Mesendoderm (in vitro differentiated cells): ENCODE data around the gene PTGFRN. TPM values are rescaled to one million over a fixed set of nuclear protein-coding genes. Genes with fewer than 3 reads are reported as not detected.
"Not testable (repeated sequence)": the region's sequence is repeated elsewhere in the genome, so short reads cannot be mapped to it uniquely, and the experiment has no call there.

Experiments
- DNase-seq: peaks from one replicate; pipeline ENCODE4 v3.0.0; 2013
- H2AK5ac ChIP-seq: 2 replicates; pipeline ENCODE4 v1.6.1; 2013; ENCODE audit warnings: low read length, inconsistent platforms
- H2BK120ac ChIP-seq: 2 replicates; pipeline ENCODE4 v1.6.1; 2013; ENCODE audit warnings: low read depth, mild to moderate bottlenecking, low read length, moderate library complexity, mixed read lengths
- H2BK15ac ChIP-seq: replicated peaks from 2 replicates; pipeline ENCODE4 v1.6.1; 2013; ENCODE audit warnings: low read depth, mild to moderate bottlenecking, moderate library complexity
- H2BK5ac ChIP-seq: 2 replicates; pipeline ENCODE4 v1.6.1; 2013; ENCODE audit warnings: low read length, inconsistent platforms
- H3K18ac ChIP-seq: 2 replicates; pipeline ENCODE4 v1.6.1; 2013; ENCODE audit warnings: mild to moderate bottlenecking, low read length, mixed read lengths
- H3K23ac ChIP-seq: one replicate; pipeline ENCODE4 v1.6.1; 2013; ENCODE audit warnings: low read length
- H3K27ac ChIP-seq: 2 replicates; pipeline ENCODE4 v1.5.1; 2013; ENCODE audit warnings: low read depth, mild to moderate bottlenecking, inconsistent platforms, low read length, moderate library complexity
- H3K27me3 ChIP-seq: 2 replicates; pipeline ENCODE4 v1.6.1; 2013; ENCODE audit warnings: low read length, control low read depth, mild to moderate bottlenecking, inconsistent platforms; ENCODE audit not compliant: insufficient read depth, poor library complexity
- H3K36me3 ChIP-seq: 2 replicates; pipeline ENCODE4 v1.6.1; 2013; ENCODE audit warnings: low read length, inconsistent platforms; ENCODE audit not compliant: control insufficient read depth, insufficient read depth
- H3K4ac ChIP-seq: one replicate; pipeline ENCODE4 v1.6.1; 2013; ENCODE audit warnings: low read depth, mild to moderate bottlenecking, low read length, moderate library complexity
- H3K4me1 ChIP-seq: 2 replicates; pipeline ENCODE4 v1.6.1; 2013; ENCODE audit warnings: low read depth, low read length, inconsistent platforms; ENCODE audit not compliant: control insufficient read depth
- H3K4me2 ChIP-seq: 2 replicates; pipeline ENCODE4 v1.6.1; 2013; ENCODE audit warnings: low read length
- H3K4me3 ChIP-seq: 2 replicates; pipeline ENCODE4 v1.5.1; 2013; ENCODE audit warnings: mild to moderate bottlenecking, low read length
- H3K56ac ChIP-seq: one replicate; pipeline ENCODE4 v1.6.1; 2013; ENCODE audit warnings: low read length
- H3K79me1 ChIP-seq: 2 replicates; pipeline ENCODE4 v1.6.1; 2013; ENCODE audit warnings: low read length, inconsistent platforms
- H3K79me2 ChIP-seq: 2 replicates; pipeline ENCODE4 v1.6.1; 2013; ENCODE audit warnings: mild to moderate bottlenecking, low read length; ENCODE audit not compliant: control insufficient read depth, insufficient read depth
- H3K9ac ChIP-seq: 2 replicates; pipeline ENCODE4 v1.6.1; 2013; ENCODE audit warnings: low read length, inconsistent platforms
- H4K5ac ChIP-seq: one replicate; pipeline ENCODE4 v1.6.1; 2013; ENCODE audit warnings: low read length
- H4K8ac ChIP-seq: one replicate; pipeline ENCODE4 v1.6.1; 2013; ENCODE audit warnings: low read depth, mild to moderate bottlenecking, control low read depth, low read length, moderate library complexity
- WGBS: extraction: QIAGEN DNeasy Blood & Tissue Kit; methylation state at CpG from one replicate; pipeline ENCODE4 v1.1.7; 2013; ENCODE audit warnings: low lambda C conversion rate, missing lambda C conversion rate; ENCODE audit not compliant: insufficient coverage; ENCODE audit errors: extremely low coverage; 5-methylcytosine and 5-hydroxymethylcytosine counted together
- polyA plus RNA-seq, 2 experiments: library from polyadenylated mRNA; stranded (reverse); fragments of 200-250 nt; gene quantifications; one replicate each; pipeline ENCODE4 v1.2.3, GENCODE V29; 2013

PTGFRN gene
- 49.3 TPM for polyA plus RNA-seq (2013, experiment 1 of 2)
- polyA plus RNA-seq (2013, experiment 2 of 2): 46.6 TPM

DNA sequence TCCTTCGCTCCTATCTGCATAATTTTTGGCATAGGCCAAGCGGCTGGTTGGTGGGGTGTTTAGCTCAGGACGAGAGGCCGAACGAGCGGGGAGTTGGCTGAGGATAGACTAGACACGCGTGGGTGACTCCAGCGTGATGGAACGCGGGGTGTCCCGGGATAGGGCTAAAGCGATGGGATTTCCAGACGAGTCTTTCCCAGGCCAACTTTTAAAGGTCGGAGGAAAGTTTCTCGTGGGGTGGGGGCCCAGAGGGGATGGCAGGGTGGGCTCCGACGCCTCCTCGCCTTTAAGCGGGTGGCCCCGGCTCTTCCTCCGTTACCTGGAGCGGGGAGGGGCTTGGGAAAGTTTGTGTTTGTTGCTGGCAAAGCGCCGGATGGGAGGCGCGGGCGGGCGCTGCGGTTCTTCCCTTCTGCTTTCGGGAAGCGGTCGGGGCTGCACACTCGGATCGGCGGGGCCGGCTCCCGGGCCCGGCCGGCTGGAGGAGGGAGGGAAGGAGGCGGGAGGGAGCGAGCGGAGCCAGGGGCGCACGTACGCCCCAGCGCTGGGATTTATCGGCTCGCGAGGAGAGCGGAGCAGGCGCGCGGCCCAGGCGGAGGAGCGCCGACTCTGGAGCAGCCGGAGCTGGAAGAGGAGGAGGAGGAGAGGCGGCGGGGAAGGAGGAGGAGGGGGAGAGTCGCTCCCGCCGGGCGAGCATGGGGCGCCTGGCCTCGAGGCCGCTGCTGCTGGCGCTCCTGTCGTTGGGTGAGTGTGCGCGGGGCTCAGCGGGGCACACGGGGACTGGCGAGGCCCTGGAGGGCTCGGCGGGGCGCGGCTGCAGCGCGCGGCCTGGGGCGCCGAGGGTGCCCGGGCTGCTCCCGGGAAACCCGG lies at the start of gene PTGFRN:
Gene PTGFRN (plus strand): TSS at position 405 of the 867 bp plus-strand sequence. CDS start 288 bp downstream, at position 693.
- Histone ChIP-seq H3K79me2 (peaks cover 39% of the 10 kb centered on the region), H3K36me3 (no peaks in the 10 kb centered on the region), H4K8ac (peak within 1 kb of the TSS; percentile 57), H3K18ac (peak within 1 kb of the TSS; percentile 96), H2AK5ac (no peak within 1 kb of the TSS), H3K27me3 (no peaks in the 10 kb centered on the region), H3K56ac (peak within 1 kb of the TSS; percentile 97), H2BK15ac (peak within 1 kb of the TSS; percentile 48), H3K9ac (peak within 1 kb of the TSS; percentile 90), H3K23ac (no peak within 1 kb of the TSS), H3K4me2 (peak within 1 kb of the TSS; percentile 96), H2BK120ac (peak within 1 kb of the TSS; percentile 45), H3K79me1 (peaks cover 22% of the 10 kb centered on the region), H4K5ac (no peak within 1 kb of the TSS), H2BK5ac (peak within 1 kb of the TSS; percentile 80), H3K4me3 (peak within 1 kb of the TSS; percentile 80), H3K4ac (peak within 1 kb of the TSS; percentile 86), H3K4me1 (peaks cover 14% of the 10 kb centered on the region), H3K27ac (peak within 1 kb of the TSS; percentile 90)
- peak; percentile 93 for DNase-seq
- no CpG with 5 or more reads among the region's 86 CpGs for WGBS

DNA sequence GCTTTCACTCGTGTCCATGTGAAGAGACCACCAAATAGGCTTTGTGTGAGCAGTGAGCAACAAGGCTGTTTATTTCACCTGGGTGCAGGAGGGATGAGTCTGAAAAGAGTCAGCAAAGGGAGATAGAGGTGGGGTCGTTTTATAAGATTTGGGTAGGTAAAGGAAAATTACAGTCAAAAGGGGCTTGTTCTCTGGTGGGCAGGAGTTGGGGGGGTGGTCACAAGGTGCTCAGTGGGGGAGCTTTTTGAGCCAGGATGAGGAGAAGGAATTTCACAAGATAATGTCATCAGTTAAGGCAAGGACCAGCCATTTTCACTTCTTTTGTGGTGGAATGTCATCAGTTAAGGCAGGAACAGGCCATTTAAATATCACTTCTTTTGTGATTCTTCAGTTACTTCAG lies 49.5 kb upstream of the PTGFRN start:
- H3K4me3 ChIP-seq: not testable (repeated sequence)
- H3K27ac ChIP-seq: peak overlapping the region; percentile 91

GRCh38 chr1:116861137-116861536 lies 48.6 kb upstream of the PTGFRN start:
- Histone ChIP-seq H3K4me1 (peaks cover 14% of the 10 kb centered on the region), H3K36me3 (no peaks in the 10 kb centered on the region), H2AK5ac (no peak overlapping the region), H3K79me1 (no peaks in the 10 kb centered on the region), H3K4me2 (no peak overlapping the region), H4K5ac (no peak overlapping the region), H3K23ac (no peak overlapping the region), H2BK15ac (no peak overlapping the region), H3K18ac (peak overlapping the region; percentile 86), H3K27me3 (no peaks in the 10 kb centered on the region), H3K4ac (peak overlapping the region; percentile 82), H4K8ac (no peak overlapping the region), H3K27ac (peak overlapping the region; percentile 96), H3K79me2 (no peaks in the 10 kb centered on the region), H3K56ac (peak overlapping the region; percentile 59), H2BK120ac (peak overlapping the region; percentile 93), H2BK5ac (peak overlapping the region; percentile 43), H3K4me3 (no peak overlapping the region), H3K9ac (peak overlapping the region; percentile 27)
- WGBS: no CpG with 5 or more reads among the region's 3 CpGs
- DNase-seq: peak; percentile 63

More for the DNA sequence above, 49.5 kb upstream of the PTGFRN start:
- Histone ChIP-seq H3K4me1 (peaks cover 20% of the 10 kb centered on the region), H3K56ac (peak overlapping the region; percentile 82), H2BK5ac (peak overlapping the region; percentile 93), H3K18ac (peak overlapping the region; percentile 87), H2BK120ac (peak overlapping the region; percentile 100), H3K9ac (peak overlapping the region; percentile 21), H2AK5ac (peak overlapping the region; percentile 58), H3K4ac (peak overlapping the region; percentile 84)
- not testable (repeated sequence) for H3K36me3 ChIP-seq, H3K27me3 ChIP-seq, H3K4me2 ChIP-seq, H3K79me1 ChIP-seq, H3K23ac ChIP-seq, H2BK15ac ChIP-seq, H4K8ac ChIP-seq, H4K5ac ChIP-seq, H3K79me2 ChIP-seq
- no CpG with 5 or more reads among the region's 2 CpGs for WGBS
- peak; percentile 69 for DNase-seq

GRCh38 chr1:116863031-116863430 lies 46.7 kb upstream of the PTGFRN start:
- H3K27ac ChIP-seq, H3K23ac ChIP-seq, H3K18ac ChIP-seq, H3K9ac ChIP-seq, DNase-seq, H4K5ac ChIP-seq, H3K79me1 ChIP-seq, H3K4me2 ChIP-seq, H4K8ac ChIP-seq, H2BK15ac ChIP-seq, H2AK5ac ChIP-seq, H2BK5ac ChIP-seq, H3K4me3 ChIP-seq, H3K79me2 ChIP-seq, H2BK120ac ChIP-seq, H3K36me3 ChIP-seq, H3K27me3 ChIP-seq: not testable (repeated sequence)
- peak overlapping the region; percentile 42 for H3K56ac ChIP-seq
- peak overlapping the region; percentile 65 for H3K4ac ChIP-seq
- no CpG with 5 or more reads among the region's 3 CpGs for WGBS
- H3K4me1 ChIP-seq: peaks cover 14% of the 10 kb centered on the region

DNA sequence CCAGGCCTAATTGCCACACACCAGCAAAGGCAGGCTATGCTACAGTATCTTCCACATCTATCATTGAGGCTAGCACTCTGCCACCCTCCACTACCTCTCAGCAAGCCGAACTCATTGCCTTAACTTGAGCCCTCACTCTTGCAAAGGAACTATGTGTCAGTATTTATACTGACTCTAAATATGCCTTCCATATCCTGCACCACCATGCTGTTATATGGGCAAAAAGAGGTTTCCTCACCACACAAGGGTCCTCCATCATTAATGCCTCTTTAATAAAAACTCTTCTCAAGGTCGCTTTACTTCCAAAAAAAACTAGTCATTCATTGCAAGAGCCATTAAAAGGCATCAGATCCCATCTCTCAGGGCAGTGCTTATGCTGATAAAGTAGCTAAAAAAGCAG lies 43.2 kb upstream of the PTGFRN start:
- not testable (repeated sequence) for H3K79me1 ChIP-seq, H2AK5ac ChIP-seq, H3K4ac ChIP-seq, H2BK15ac ChIP-seq, H3K4me1 ChIP-seq, DNase-seq, H3K27me3 ChIP-seq, H3K27ac ChIP-seq, H3K79me2 ChIP-seq, H2BK5ac ChIP-seq, H2BK120ac ChIP-seq, H3K23ac ChIP-seq, H3K36me3 ChIP-seq, H4K5ac ChIP-seq, H3K4me3 ChIP-seq, H3K4me2 ChIP-seq, H3K56ac ChIP-seq, H4K8ac ChIP-seq, H3K18ac ChIP-seq, H3K9ac ChIP-seq
- WGBS: no CpG with 5 or more reads among the region's 2 CpGs
